Liver (tissue), 9 donors: ENCODE results near the gene MAPK4. TPM values are rescaled to one million over a fixed set of nuclear protein-coding genes. Genes with fewer than 3 reads are reported as not detected.

Source experiments
- DNase-seq: peaks from one replicate; pipeline ENCODE4 v3.0.0-alpha.2; 2017; ENCODE audit warnings: low spot score
- H3K27ac ChIP-seq, 2 donors: one replicate each; pipeline ENCODE4 v1.7.0; 2013; ENCODE audit warnings: inconsistent platforms in 2 of 2, low read length in 2 of 2, control low read depth in 1 of 2, low read depth in 1 of 2, mild to moderate bottlenecking in 1 of 2
- H3K27me3 ChIP-seq, 4 donors: one replicate each; pipeline versions ENCODE4 v1.6.1 to v1.7.0; 2013; ENCODE audit warnings: low read length in 3 of 4, inconsistent platforms in 1 of 4, mild to moderate bottlenecking in 1 of 4, moderate library complexity in 1 of 4; ENCODE audit not compliant: control insufficient read depth in 4 of 4, insufficient read depth in 4 of 4
- H3K36me3 ChIP-seq, 4 donors: one replicate each; pipeline versions ENCODE4 v1.6.1 to v1.7.0; 2013; ENCODE audit warnings: low read length in 3 of 4, mild to moderate bottlenecking in 3 of 4, low read depth in 1 of 4, moderate library complexity in 1 of 4; ENCODE audit not compliant: control insufficient read depth in 4 of 4, insufficient read depth in 3 of 4
- H3K4me1 ChIP-seq, 4 donors: one replicate each; pipeline versions ENCODE4 v1.6.1 to v1.7.0; 2013; ENCODE audit warnings: low read length in 3 of 4, mild to moderate bottlenecking in 3 of 4, moderate library complexity in 1 of 4; ENCODE audit not compliant: control insufficient read depth in 4 of 4, insufficient read depth in 4 of 4
- H3K4me3 ChIP-seq, 3 donors: one replicate each; pipeline versions ENCODE4 v1.6.1 to v1.7.0; 2013; ENCODE audit warnings: low read length in 3 of 3, control low read depth in 1 of 3, low read depth in 1 of 3, mild to moderate bottlenecking in 1 of 3
- H3K9ac ChIP-seq, 2 donors: one replicate each; pipeline ENCODE4 v1.7.0; 2013; ENCODE audit warnings: low read length in 2 of 2, mild to moderate bottlenecking in 2 of 2, moderate library complexity in 2 of 2, control low read depth in 1 of 2, low read depth in 1 of 2
- H3K9me3 ChIP-seq, 4 donors: one replicate each; pipeline versions ENCODE4 v1.6.1 to v1.7.0; 2013; ENCODE audit warnings: low read length in 3 of 4; ENCODE audit not compliant: control insufficient read depth in 4 of 4
- EGR1 ChIP-seq, 2 donors: IDR thresholded peaks; 2 replicates each; pipeline ENCODE4 v1.6.1; 2016 to 2018; ENCODE audit warnings: antibody characterized with exemption in 2 of 2, low read depth in 2 of 2
- FOXA1 ChIP-seq: IDR thresholded peaks from 2 replicates; pipeline ENCODE4 v1.6.1; 2016; ENCODE audit warnings: antibody characterized with exemption
- FOXA2 ChIP-seq: IDR thresholded peaks from 2 replicates; pipeline ENCODE4 v1.6.1; 2016; ENCODE audit warnings: antibody characterized with exemption
- GABPA ChIP-seq, 2 donors: IDR thresholded peaks in 1 of 2; conservative IDR thresholded peaks in 1 of 2; 2 replicates each; pipeline ENCODE4 v1.6.1; 2016; ENCODE audit warnings: antibody characterized with exemption in 2 of 2, mild to moderate bottlenecking in 1 of 2, moderate library complexity in 1 of 2
- HNF4A ChIP-seq, 2 donors: conservative IDR thresholded peaks; 2 replicates each; pipeline ENCODE4 v1.6.1; 2016; ENCODE audit warnings: antibody characterized with exemption in 2 of 2, mild to moderate bottlenecking in 2 of 2
- HNF4G ChIP-seq: IDR thresholded peaks from 2 replicates; pipeline ENCODE4 v1.6.1; 2016; ENCODE audit warnings: antibody characterized with exemption
- JUND ChIP-seq, 2 donors: IDR thresholded peaks; 2 replicates each; pipeline ENCODE4 v1.6.1; 2016; ENCODE audit warnings: antibody characterized with exemption in 2 of 2
- NR2F2 ChIP-seq: IDR thresholded peaks from 2 replicates; pipeline ENCODE4 v1.6.1; 2016; ENCODE audit warnings: antibody characterized with exemption
- RAD21 ChIP-seq, 2 donors: IDR thresholded peaks; 2 replicates each; pipeline ENCODE4 v1.6.1; 2016; ENCODE audit warnings: antibody characterized with exemption in 2 of 2, mild to moderate bottlenecking in 2 of 2
- RXRA ChIP-seq, 2 donors: IDR thresholded peaks; 2 replicates each; pipeline ENCODE4 v1.6.1; 2017 to 2018; ENCODE audit warnings: antibody characterized with exemption in 2 of 2, mild to moderate bottlenecking in 1 of 2
- SP1 ChIP-seq: IDR thresholded peaks from 2 replicates; pipeline ENCODE4 v1.6.1; 2018; ENCODE audit warnings: antibody characterized with exemption, mild to moderate bottlenecking
- TAF1 ChIP-seq: conservative IDR thresholded peaks from 2 replicates; pipeline ENCODE4 v1.6.1; 2016; ENCODE audit warnings: antibody characterized with exemption, mild to moderate bottlenecking
- YY1 ChIP-seq: IDR thresholded peaks from 2 replicates; pipeline ENCODE4 v1.6.1; 2016; ENCODE audit warnings: antibody characterized with exemption, mild to moderate bottlenecking
- WGBS: extraction: QIAGEN DNeasy Blood & Tissue Kit; methylation state at CpG from one replicate; pipeline ENCODE4 v1.1.7; 2013; 5-methylcytosine and 5-hydroxymethylcytosine counted together
- polyA plus RNA-seq, 2 donors: library from polyadenylated mRNA; stranded (reverse) in 1 of 2; unstranded in 1 of 2; fragments of 200-250 nt in 1 of 2; fragments of >200 nt in 1 of 2; fragmentation: Nextera tagmentation in 1 of 2; extraction: Ambion mirVana in 1 of 2; gene quantifications; one replicate each; pipeline versions ENCODE4 v1.2.1 to v1.2.3, GENCODE V29; 2013 to 2015
- total RNA-seq, 2 donors: library from RNA; depleted of rRNA; stranded (reverse); fragments of >200 nt; gene quantifications; one replicate each; pipeline ENCODE4 v1.2.3, GENCODE V29; 2014
- TF ChIP-seq, protein P1 (sequence below): IDR thresholded peaks from 2 replicates; pipeline ENCODE4 v1.6.1; 2016; ENCODE audit warnings: antibody characterized with exemption, mild to moderate bottlenecking
- TF ChIP-seq, protein P2 (sequence below): IDR thresholded peaks from 2 replicates; pipeline ENCODE4 v1.6.1; 2016; ENCODE audit warnings: antibody characterized with exemption
- TF ChIP-seq, protein P3 (sequence below): IDR thresholded peaks from 2 replicates; pipeline ENCODE4 v1.6.1; 2016; ENCODE audit warnings: antibody characterized with exemption
- TF ChIP-seq, protein P4 (sequence below): fragments of 150-350 bp; IDR thresholded peaks from 2 replicates; pipeline ENCODE4 v1.5.1; 2017; ENCODE audit warnings: improper control_type of control experiment, low read depth, low read length; ENCODE audit not compliant: missing input control
- TF ChIP-seq, protein P5 (sequence below): IDR thresholded peaks from 2 replicates; pipeline ENCODE4 v1.6.1; 2016; ENCODE audit warnings: antibody characterized with exemption
- donor health status: healthy.
- donor health status: healthy.
- donor health status: healthy.
- donor health status: healthy.
- donor health status: healthy.

The MAPK4 gene
- total and polyA plus RNA-seq, 4 donors = under 0.01 to 4.9 (median 1.5) TPM

DNA sequence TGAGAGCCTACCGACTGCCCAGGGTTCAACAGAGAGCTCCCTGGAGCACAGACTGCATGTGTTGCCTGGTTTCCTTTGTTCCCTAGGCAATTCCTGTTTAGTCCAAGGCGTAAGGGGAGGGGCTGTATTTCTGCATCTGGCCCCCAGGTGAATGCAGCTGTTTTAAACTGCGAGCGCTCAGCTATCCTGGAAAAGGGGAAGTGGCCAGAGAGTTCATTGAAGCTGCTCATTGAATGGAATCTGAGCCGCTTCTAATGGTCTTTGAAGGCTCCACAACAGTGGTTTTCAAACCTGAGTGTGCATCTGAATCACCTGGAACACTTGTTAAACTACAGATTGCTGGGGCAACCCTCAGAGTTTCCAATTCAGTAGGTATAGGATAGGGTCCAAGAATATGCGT, 18.1 kb downstream of the MAPK4 start:
- WGBS = 78% methylated on average over 6 of the region's 6 CpGs
- DNase-seq = no peak
- no peak overlapping the region for H3K4me3 ChIP-seq
- TF ChIP-seq, protein P1, sequence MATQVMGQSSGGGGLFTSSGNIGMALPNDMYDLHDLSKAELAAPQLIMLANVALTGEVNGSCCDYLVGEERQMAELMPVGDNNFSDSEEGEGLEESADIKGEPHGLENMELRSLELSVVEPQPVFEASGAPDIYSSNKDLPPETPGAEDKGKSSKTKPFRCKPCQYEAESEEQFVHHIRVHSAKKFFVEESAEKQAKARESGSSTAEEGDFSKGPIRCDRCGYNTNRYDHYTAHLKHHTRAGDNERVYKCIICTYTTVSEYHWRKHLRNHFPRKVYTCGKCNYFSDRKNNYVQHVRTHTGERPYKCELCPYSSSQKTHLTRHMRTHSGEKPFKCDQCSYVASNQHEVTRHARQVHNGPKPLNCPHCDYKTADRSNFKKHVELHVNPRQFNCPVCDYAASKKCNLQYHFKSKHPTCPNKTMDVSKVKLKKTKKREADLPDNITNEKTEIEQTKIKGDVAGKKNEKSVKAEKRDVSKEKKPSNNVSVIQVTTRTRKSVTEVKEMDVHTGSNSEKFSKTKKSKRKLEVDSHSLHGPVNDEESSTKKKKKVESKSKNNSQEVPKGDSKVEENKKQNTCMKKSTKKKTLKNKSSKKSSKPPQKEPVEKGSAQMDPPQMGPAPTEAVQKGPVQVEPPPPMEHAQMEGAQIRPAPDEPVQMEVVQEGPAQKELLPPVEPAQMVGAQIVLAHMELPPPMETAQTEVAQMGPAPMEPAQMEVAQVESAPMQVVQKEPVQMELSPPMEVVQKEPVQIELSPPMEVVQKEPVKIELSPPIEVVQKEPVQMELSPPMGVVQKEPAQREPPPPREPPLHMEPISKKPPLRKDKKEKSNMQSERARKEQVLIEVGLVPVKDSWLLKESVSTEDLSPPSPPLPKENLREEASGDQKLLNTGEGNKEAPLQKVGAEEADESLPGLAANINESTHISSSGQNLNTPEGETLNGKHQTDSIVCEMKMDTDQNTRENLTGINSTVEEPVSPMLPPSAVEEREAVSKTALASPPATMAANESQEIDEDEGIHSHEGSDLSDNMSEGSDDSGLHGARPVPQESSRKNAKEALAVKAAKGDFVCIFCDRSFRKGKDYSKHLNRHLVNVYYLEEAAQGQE = no peak
- TF ChIP-seq FOXA1 (no peak), RAD21 (IDR thresholded peaks at IDR 0.05) (no peak)
- no peaks in the 10 kb centered on the region for H3K27me3 ChIP-seq
- H3K9me3 ChIP-seq = no peaks in the 10 kb centered on the region
- H3K4me1 ChIP-seq = no peaks in the 10 kb centered on the region
- no peak overlapping the region for H3K9ac ChIP-seq
- H3K36me3 ChIP-seq = no peaks in the 10 kb centered on the region
- H3K27ac ChIP-seq = no peak overlapping the region

DNA sequence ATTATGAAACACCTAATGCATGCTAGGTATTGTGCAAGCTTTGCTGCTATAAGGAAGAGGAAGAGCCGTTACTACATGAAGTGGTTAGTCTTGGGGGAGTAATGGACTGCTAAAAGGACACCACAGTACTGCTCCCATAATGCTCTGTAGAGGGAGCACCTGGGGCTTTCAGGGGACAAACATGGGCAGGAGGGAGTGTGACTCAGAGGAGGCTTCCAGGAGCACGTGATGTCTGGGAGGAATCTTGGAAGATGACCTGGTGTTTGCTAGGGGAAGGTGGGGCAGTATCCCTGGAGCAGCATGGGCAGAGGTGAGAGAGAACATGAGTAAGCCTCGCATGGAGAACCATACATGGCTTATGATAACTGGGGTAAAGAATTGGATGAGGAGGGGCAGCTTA, 18.8 kb downstream of the MAPK4 start:
- no peaks in the 10 kb centered on the region for H3K9me3 ChIP-seq
- H3K27ac ChIP-seq = no peak overlapping the region
- H3K36me3 ChIP-seq = no peaks in the 10 kb centered on the region
- no peak overlapping the region for H3K4me3 ChIP-seq
- WGBS = 88% methylated on average over 3 of the region's 3 CpGs
- no peaks in the 10 kb centered on the region for H3K27me3 ChIP-seq
- no peak for DNase-seq
- TF ChIP-seq HNF4A (conservative IDR thresholded peaks at IDR 0.05) (no peak), FOXA2 (no peak), GABPA (IDR thresholded peaks at IDR 0.05 in 1 of 2, conservative IDR thresholded peaks at IDR 0.05 in 1 of 2) (no peak), TAF1 (no peak), NR2F2 (no peak), EGR1 (IDR thresholded peaks at IDR 0.05; ENCODE audit: low read depth in 2 of 2) (no peak), SP1 (no peak), YY1 (no peak)
- TF ChIP-seq, protein P2, sequence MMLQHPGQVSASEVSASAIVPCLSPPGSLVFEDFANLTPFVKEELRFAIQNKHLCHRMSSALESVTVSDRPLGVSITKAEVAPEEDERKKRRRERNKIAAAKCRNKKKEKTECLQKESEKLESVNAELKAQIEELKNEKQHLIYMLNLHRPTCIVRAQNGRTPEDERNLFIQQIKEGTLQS = no peak
- H3K4me1 ChIP-seq = no peaks in the 10 kb centered on the region
- H3K9ac ChIP-seq = no peak overlapping the region

DNA sequence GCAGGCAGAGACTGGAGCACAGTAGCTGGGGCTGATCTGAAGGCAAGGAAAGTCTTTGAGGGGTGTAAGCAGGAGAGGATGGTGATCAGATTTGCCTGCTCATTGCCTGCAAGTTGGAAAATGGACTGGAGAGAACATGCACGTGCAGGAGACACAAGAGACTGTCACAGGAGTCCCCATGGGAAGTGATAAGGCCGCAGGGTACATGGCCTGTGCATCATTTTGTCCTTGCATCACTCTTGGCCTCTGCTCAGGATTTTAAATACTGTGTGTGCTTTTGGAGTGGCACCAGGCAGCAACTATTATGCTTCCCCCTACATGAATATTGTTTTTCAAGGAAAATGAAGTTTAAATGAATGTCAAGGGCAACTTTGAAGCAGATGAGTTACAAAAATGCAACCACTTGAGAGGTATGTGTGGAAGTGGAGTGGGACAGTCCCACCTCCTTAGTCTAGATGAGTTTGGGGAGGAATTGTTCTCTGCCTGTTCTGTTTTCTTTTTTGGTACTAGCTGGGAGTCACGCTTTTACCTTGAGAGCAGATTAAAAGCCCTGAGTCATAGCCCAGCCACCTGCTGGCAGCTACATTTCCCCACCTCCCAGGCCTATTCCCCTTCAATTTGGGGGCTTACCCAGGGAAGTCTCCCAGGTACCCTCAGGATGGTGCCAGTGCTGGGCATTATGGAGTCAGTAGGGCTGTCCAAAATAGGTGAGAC, 19.3 kb downstream of the MAPK4 start:
- no peaks in the 10 kb centered on the region for H3K9me3 ChIP-seq
- DNase-seq = no peak
- H3K36me3 ChIP-seq = no peaks in the 10 kb centered on the region
- H3K27me3 ChIP-seq = no peaks in the 10 kb centered on the region
- H3K4me1 ChIP-seq = no peaks in the 10 kb centered on the region
- H3K9ac ChIP-seq = no peak overlapping the region
- TF ChIP-seq, protein P3, sequence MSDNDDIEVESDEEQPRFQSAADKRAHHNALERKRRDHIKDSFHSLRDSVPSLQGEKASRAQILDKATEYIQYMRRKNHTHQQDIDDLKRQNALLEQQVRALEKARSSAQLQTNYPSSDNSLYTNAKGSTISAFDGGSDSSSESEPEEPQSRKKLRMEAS = no peak
- TF ChIP-seq, protein P4, sequence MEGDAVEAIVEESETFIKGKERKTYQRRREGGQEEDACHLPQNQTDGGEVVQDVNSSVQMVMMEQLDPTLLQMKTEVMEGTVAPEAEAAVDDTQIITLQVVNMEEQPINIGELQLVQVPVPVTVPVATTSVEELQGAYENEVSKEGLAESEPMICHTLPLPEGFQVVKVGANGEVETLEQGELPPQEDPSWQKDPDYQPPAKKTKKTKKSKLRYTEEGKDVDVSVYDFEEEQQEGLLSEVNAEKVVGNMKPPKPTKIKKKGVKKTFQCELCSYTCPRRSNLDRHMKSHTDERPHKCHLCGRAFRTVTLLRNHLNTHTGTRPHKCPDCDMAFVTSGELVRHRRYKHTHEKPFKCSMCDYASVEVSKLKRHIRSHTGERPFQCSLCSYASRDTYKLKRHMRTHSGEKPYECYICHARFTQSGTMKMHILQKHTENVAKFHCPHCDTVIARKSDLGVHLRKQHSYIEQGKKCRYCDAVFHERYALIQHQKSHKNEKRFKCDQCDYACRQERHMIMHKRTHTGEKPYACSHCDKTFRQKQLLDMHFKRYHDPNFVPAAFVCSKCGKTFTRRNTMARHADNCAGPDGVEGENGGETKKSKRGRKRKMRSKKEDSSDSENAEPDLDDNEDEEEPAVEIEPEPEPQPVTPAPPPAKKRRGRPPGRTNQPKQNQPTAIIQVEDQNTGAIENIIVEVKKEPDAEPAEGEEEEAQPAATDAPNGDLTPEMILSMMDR = no peak
- TF ChIP-seq RXRA (IDR thresholded peaks at IDR 0.05) (no peak), HNF4G (no peak), GABPA (IDR thresholded peaks at IDR 0.05 in 1 of 2, conservative IDR thresholded peaks at IDR 0.05 in 1 of 2) (no peak), HNF4A (conservative IDR thresholded peaks at IDR 0.05) (no peak), RAD21 (IDR thresholded peaks at IDR 0.05) (no peak), FOXA1 (no peak), JUND (IDR thresholded peaks at IDR 0.05) (no peak), TAF1 (no peak), FOXA2 (no peak), YY1 (no peak)
- TF ChIP-seq, protein P2 = no peak
- TF ChIP-seq, protein P5, sequence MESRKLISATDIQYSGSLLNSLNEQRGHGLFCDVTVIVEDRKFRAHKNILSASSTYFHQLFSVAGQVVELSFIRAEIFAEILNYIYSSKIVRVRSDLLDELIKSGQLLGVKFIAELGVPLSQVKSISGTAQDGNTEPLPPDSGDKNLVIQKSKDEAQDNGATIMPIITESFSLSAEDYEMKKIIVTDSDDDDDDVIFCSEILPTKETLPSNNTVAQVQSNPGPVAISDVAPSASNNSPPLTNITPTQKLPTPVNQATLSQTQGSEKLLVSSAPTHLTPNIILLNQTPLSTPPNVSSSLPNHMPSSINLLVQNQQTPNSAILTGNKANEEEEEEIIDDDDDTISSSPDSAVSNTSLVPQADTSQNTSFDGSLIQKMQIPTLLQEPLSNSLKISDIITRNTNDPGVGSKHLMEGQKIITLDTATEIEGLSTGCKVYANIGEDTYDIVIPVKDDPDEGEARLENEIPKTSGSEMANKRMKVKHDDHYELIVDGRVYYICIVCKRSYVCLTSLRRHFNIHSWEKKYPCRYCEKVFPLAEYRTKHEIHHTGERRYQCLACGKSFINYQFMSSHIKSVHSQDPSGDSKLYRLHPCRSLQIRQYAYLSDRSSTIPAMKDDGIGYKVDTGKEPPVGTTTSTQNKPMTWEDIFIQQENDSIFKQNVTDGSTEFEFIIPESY = no peak
- no peak overlapping the region for H3K27ac ChIP-seq
- 82% methylated on average over 3 of the region's 3 CpGs for WGBS
- no peak overlapping the region for H3K4me3 ChIP-seq
